ENCODE data around the gene PIP4K2B. TPM values are rescaled to one million over a fixed set of nuclear protein-coding genes. Genes with fewer than 3 reads are reported as not detected.

Gene PIP4K2B
- total and polyA plus RNA-seq, 2 of the 8 experiments (the other 6 are each of a cell fraction or from before 2014, with no cell fraction given) = 21.5 to 57.8 TPM

GRCh38 chr17:38751144-38751807, 48.1 kb downstream of the PIP4K2B start (continued):
- TF ChIP-seq RFX5 (IDR thresholded peaks at IDR 0.05; ENCODE audit: borderline replicate concordance, low read depth, low read length) = no peak; the same call in 1 of the 2 replicates
- no peak for TF ChIP-seq HDAC6 (IDR thresholded peaks at IDR 0.05; ENCODE audit: low read depth, low read length)
- no peak for TF ChIP-seq USF2 (IDR thresholded peaks at IDR 0.05; ENCODE audit: low read length)
- TF ChIP-seq TBP (IDR thresholded peaks at IDR 0.05; ENCODE audit: low read depth, low read length) = no peak
- TF ChIP-seq SP2 (IDR thresholded peaks at IDR 0.05; ENCODE audit: low read length) = no peak

Data from H1 (cell line).